Astrocyte (in vitro differentiated cells and primary cell): Measurements from ENCODE around the gene CD151. TPM values are rescaled to one million over a fixed set of nuclear protein-coding genes. Genes with fewer than 3 reads are reported as not detected.

Source experiments
- DNase-seq: peaks from one replicate; pipeline ENCODE4 v3.0.0-alpha.2; 2010; ENCODE audit warnings: low read depth
- FAIRE-seq: peaks from 2 replicates; lab custom pipeline; 2011; peaks lifted over from hg19 to GRCh38; lab: Jason Lieb, UNC
- H2AFZ ChIP-seq: 2 replicates; pipeline ENCODE4 v1.6.0; 2012; ENCODE audit warnings: low read depth, low read length, inconsistent platforms
- H3K27ac ChIP-seq: 2 replicates; pipeline ENCODE4 v1.5.1; 2011; ENCODE audit warnings: low read depth, low read length, inconsistent platforms
- H3K27me3 ChIP-seq: 2 replicates; pipeline ENCODE4 v1.6.0; 2011; ENCODE audit warnings: low read length, inconsistent platforms; ENCODE audit not compliant: insufficient read depth
- H3K36me3 ChIP-seq: 2 replicates; pipeline ENCODE4 v1.5.1; 2011; ENCODE audit warnings: low read length, inconsistent platforms; ENCODE audit not compliant: insufficient read depth
- H3K4me1 ChIP-seq: 2 replicates; pipeline ENCODE4 v1.5.1; 2011; ENCODE audit warnings: low read length, inconsistent platforms; ENCODE audit not compliant: insufficient read depth
- H3K4me2 ChIP-seq: 2 replicates; pipeline ENCODE4 v1.6.0; 2012; ENCODE audit warnings: low read length, inconsistent platforms
- H3K4me3 ChIP-seq: 2 replicates; pipeline ENCODE4 v1.5.1; 2011; ENCODE audit warnings: low read depth, mild to moderate bottlenecking, low read length, inconsistent platforms; ENCODE audit not compliant: insufficient read depth
- H3K79me2 ChIP-seq: 2 replicates; pipeline ENCODE4 v1.6.0; 2012; ENCODE audit warnings: mild to moderate bottlenecking, low read length, inconsistent platforms; ENCODE audit not compliant: insufficient read depth
- H3K9ac ChIP-seq: 2 replicates; pipeline ENCODE4 v1.6.0; 2012; ENCODE audit warnings: mild to moderate bottlenecking, low read length, inconsistent platforms
- H3K9me3 ChIP-seq: 2 replicates; pipeline ENCODE4 v1.5.1; 2012; ENCODE audit warnings: low read depth, mild to moderate bottlenecking, low read length, inconsistent platforms; ENCODE audit not compliant: insufficient read depth
- H4K20me1 ChIP-seq: 2 replicates; pipeline ENCODE4 v1.6.0; 2012; ENCODE audit warnings: low read length, inconsistent platforms; ENCODE audit not compliant: insufficient read depth
- H3K27ac Mint-ChIP-seq: one replicate; pipeline ENCODE4 v1.8.0; 2021; ENCODE audit warnings: mild to moderate bottlenecking, mixed read lengths; ENCODE audit not compliant: unreplicated experiment
- H3K27me3 Mint-ChIP-seq: one replicate; pipeline ENCODE4 v1.8.0; 2021; ENCODE audit warnings: low read depth, mixed read lengths; ENCODE audit not compliant: unreplicated experiment
- H3K36me3 Mint-ChIP-seq: one replicate; pipeline ENCODE4 v1.8.0; 2021; ENCODE audit warnings: low read depth, mixed read lengths; ENCODE audit not compliant: unreplicated experiment
- H3K4me1 Mint-ChIP-seq: one replicate; pipeline ENCODE4 v1.8.0; 2021; ENCODE audit warnings: low read depth, mixed read lengths; ENCODE audit not compliant: unreplicated experiment
- H3K4me3 Mint-ChIP-seq: one replicate; pipeline ENCODE4 v1.8.0; 2021; ENCODE audit warnings: mild to moderate bottlenecking, moderate library complexity, mixed read lengths; ENCODE audit not compliant: unreplicated experiment
- H3K9me3 Mint-ChIP-seq: one replicate; pipeline ENCODE4 v1.8.0; 2021; ENCODE audit warnings: mild to moderate bottlenecking, mixed read lengths; ENCODE audit not compliant: unreplicated experiment
- CTCF ChIP-seq: IDR thresholded peaks from 2 replicates; pipeline ENCODE4 v1.5.1; 2011; ENCODE audit warnings: low read depth, mild to moderate bottlenecking, inconsistent platforms, low read length, moderate library complexity; ENCODE audit not compliant: insufficient read depth
- EZH2 ChIP-seq: IDR thresholded peaks from 2 replicates; pipeline ENCODE4 v1.6.1; 2012; ENCODE audit warnings: mild to moderate bottlenecking, low read length, inconsistent platforms; ENCODE audit not compliant: insufficient read depth
- total RNA-seq: library from RNA; stranded (reverse); gene quantifications from 2 replicates; pipeline ENCODE4 v1.2.1, GENCODE V29; 2021

Gene CD151
- total RNA-seq, 1 donor from 2014 or later: 421 TPM

DNA sequence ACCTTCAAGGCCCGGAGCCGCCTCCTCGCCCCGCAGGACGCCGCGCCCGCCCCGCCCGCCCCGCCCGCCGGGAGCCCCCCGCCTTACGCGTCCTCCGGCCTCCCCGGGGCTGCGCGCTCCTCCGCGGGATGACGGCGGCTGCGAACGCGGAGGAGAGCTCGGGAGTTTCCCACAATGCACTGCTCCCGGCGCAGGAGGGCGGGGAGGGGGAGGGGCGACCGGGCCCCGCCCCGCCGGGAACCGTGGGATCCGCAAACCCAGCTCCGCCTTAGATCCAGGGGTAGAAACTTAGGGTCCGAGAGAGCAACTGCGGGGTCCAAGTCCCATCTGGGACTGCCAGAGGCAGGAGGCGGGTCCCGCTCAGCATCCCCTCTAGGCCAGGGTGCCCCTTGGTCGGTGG lies 42.8 kb upstream of the CD151 start, which contains the start of gene CEND1:
Gene CEND1 (minus strand): TSS at position 148 of the 400 bp plus-strand sequence. CDS start 1,514 bp downstream, outside the sequence.
- Histone ChIP-seq H3K9ac (no peak within 1 kb of the TSS), H2AFZ (no peak within 1 kb of the TSS), H3K9me3 (no peaks in the 10 kb centered on the region), H3K4me2 (peak within 1 kb of the TSS; percentile 55), H3K27ac (no peak within 1 kb of the TSS), H3K4me3 (peak within 1 kb of the TSS; percentile 23), H3K4me1 (no peaks in the 10 kb centered on the region), H3K27me3 (no peaks in the 10 kb centered on the region), H3K36me3 (no peaks in the 10 kb centered on the region), H4K20me1 (peaks cover 28% of the 10 kb centered on the region), H3K79me2 (no peaks in the 10 kb centered on the region)
- no peak for TF ChIP-seq EZH2
- no peak for TF ChIP-seq CTCF
- H3K36me3 Mint-ChIP-seq: peaks cover 2% of the 10 kb centered on the region
- H3K4me1 Mint-ChIP-seq: no peaks in the 10 kb centered on the region
- no peaks in the 10 kb centered on the region for H3K9me3 Mint-ChIP-seq
- FAIRE-seq (no peak), DNase-seq (no peak)
- H3K27me3 Mint-ChIP-seq: no peaks in the 10 kb centered on the region
- H3K4me3 Mint-ChIP-seq: no peak within 1 kb of the TSS
- H3K27ac Mint-ChIP-seq: no peak within 1 kb of the TSS

DNA sequence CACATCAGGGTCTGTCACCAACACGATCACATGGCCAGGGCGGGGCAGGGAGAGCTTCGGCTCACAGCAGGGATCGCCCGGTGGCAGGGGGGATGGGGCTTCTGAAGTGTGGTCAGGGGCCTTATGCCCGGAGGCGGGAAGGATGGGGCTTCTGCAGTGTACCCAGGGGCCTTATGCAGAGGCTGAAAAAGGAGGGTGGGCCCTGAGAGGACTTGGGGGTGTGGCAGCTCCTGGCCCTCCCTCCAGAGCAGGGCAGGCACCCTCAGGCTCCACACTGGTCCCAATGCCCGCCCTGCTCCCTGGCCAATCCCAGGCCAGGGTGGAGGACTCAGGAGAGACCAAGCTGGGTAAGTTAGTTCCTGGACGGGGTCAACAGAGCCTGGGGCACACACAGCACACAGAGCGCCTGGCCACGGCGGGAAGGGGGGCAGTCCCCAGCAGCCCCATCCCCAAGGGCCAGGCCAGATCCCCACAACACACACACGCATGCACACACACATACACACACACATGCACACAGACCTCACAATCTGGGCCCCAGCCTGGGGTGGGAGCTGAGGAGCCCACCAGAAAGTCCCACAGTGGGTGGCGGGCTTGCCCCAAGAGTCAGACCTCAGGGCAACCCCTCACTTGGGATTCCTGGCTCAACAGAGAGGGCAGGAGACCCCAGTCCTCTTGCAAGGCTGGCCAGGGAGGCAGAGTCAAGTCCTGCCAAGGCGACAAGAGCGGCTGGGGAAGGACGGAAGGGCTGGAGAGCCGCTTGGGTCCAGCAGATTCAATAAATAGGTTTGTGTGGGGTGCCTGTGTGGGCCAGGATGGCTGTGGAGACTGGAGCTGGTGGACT lies 41.8 kb upstream of the CD151 start:
- no peaks in the 10 kb centered on the region for H3K9me3 ChIP-seq
- DNase-seq: no peak
- peaks cover 38% of the 10 kb centered on the region for H4K20me1 ChIP-seq
- peaks cover 3% of the 10 kb centered on the region for H3K4me1 ChIP-seq
- Mint-ChIP-seq H3K9me3 (no peaks in the 10 kb centered on the region), H3K4me3 (no peak overlapping the region), H3K27me3 (no peaks in the 10 kb centered on the region), H3K36me3 (peaks cover 2% of the 10 kb centered on the region), H3K27ac (no peak overlapping the region), H3K4me1 (no peaks in the 10 kb centered on the region)
- H3K79me2 ChIP-seq: peaks cover 3% of the 10 kb centered on the region
- no peak overlapping the region for H3K4me2 ChIP-seq
- FAIRE-seq: no peak
- H3K27me3 ChIP-seq: no peaks in the 10 kb centered on the region
- TF ChIP-seq CTCF (no peak), EZH2 (no peak)
- no peak overlapping the region for H3K27ac ChIP-seq
- no peak overlapping the region for H3K4me3 ChIP-seq
- no peak overlapping the region for H2AFZ ChIP-seq
- H3K36me3 ChIP-seq: no peaks in the 10 kb centered on the region
- H3K9ac ChIP-seq: no peak overlapping the region
